Lung (tissue), 12 donors: Measurements from ENCODE around the gene PCDHA1. TPM values are rescaled to one million over a fixed set of nuclear protein-coding genes. Genes with fewer than 3 reads are reported as not detected.
A peak's percentile ranks its signal among the peaks of the same experiment; 100 is the strongest.

Experiments used
- ATAC-seq: fragments of 200-7000 bp; cut with Tn5 transposase; one replicate; pipeline ENCODE4 v1.9.1; 2020; ENCODE audit warnings: moderate number of reproducible peaks; ENCODE audit not compliant: insufficient read depth, low FRiP score
- DNase-seq, 3 donors: peaks; one replicate each; pipeline ENCODE4 v3.0.0-alpha.2; 2013 to 2017
- H3K27ac ChIP-seq, 2 donors: one replicate each; pipeline ENCODE4 v1.5.1; 2013; ENCODE audit warnings: mild to moderate bottlenecking in 2 of 2, moderate library complexity in 2 of 2, control low read depth in 1 of 2, inconsistent platforms in 1 of 2, low read depth in 1 of 2, low read length in 1 of 2
- H3K27me3 ChIP-seq, 3 donors: one replicate each; pipeline ENCODE4 v1.5.1; 2013; ENCODE audit warnings: low read length in 2 of 3; ENCODE audit not compliant: control insufficient read depth in 3 of 3, insufficient read depth in 3 of 3
- H3K36me3 ChIP-seq, 4 donors: one replicate each; pipeline ENCODE4 v1.5.1; 2013; ENCODE audit warnings: low read length in 4 of 4, mild to moderate bottlenecking in 1 of 4, moderate library complexity in 1 of 4; ENCODE audit not compliant: control insufficient read depth in 4 of 4, insufficient read depth in 4 of 4
- H3K4me1 ChIP-seq, 5 donors: one replicate each; pipeline ENCODE4 v1.5.1; 2013; ENCODE audit warnings: low read length in 5 of 5, mild to moderate bottlenecking in 2 of 5, moderate library complexity in 1 of 5; ENCODE audit not compliant: control insufficient read depth in 5 of 5, insufficient read depth in 5 of 5
- H3K4me3 ChIP-seq: one replicate; pipeline ENCODE4 v1.5.1; 2013; ENCODE audit warnings: mild to moderate bottlenecking, control low read depth, moderate library complexity
- H3K9ac ChIP-seq, 2 donors: one replicate each; pipeline ENCODE4 v1.5.1; 2013; ENCODE audit warnings: low read length in 2 of 2, control low read depth in 1 of 2; ENCODE audit not compliant: insufficient read depth in 1 of 2
- H3K9me3 ChIP-seq, 4 donors: one replicate each; pipeline ENCODE4 v1.5.1; 2013; ENCODE audit warnings: low read length in 3 of 4, mild to moderate bottlenecking in 1 of 4, moderate library complexity in 1 of 4; ENCODE audit not compliant: control insufficient read depth in 4 of 4, insufficient read depth in 3 of 4
- WGBS, 2 donors: extraction: QIAGEN DNeasy Blood & Tissue Kit; methylation state at CpG; one replicate each; pipeline ENCODE4 v1.1.7; 2013; 5-methylcytosine and 5-hydroxymethylcytosine counted together
- polyA plus RNA-seq, 2 donors: library from polyadenylated mRNA; stranded (reverse); fragments of 200-250 nt; gene quantifications; one replicate each; pipeline ENCODE4 v1.2.1, GENCODE V29; 2013
- total RNA-seq, 2 donors: library from RNA; depleted of rRNA in 1 of 2; stranded (reverse); fragments of >200 nt in 1 of 2; gene quantifications; one replicate each; pipeline ENCODE4 v1.2.1, GENCODE V29; 2014 to 2021
- TF ChIP-seq, protein P1 (sequence below): IDR thresholded peaks from 2 replicates; pipeline ENCODE4 v1.5.1; 2012; ENCODE audit warnings: mild to moderate bottlenecking; ENCODE audit errors: control extremely low read depth, extremely low read depth
- donor health status: control.
- donor health status: control.
- donor health status: Bipolar disorder and iron deficiency.
- donor health status: healthy.
- donor health status: DM: yes; HTN: yes; CAD: no.

Gene PCDHA1
- total and polyA plus RNA-seq, 4 donors = 0.02 to 0.30 TPM; not detected in 2

GRCh38 chr5:140965905-140966292 is 180.0 kb downstream of the PCDHA1 start:
- H3K27me3 ChIP-seq = peaks cover 0 to 45% (median 12%) of the 10 kb centered on the region in 3 donors
- TF ChIP-seq, protein P1, sequence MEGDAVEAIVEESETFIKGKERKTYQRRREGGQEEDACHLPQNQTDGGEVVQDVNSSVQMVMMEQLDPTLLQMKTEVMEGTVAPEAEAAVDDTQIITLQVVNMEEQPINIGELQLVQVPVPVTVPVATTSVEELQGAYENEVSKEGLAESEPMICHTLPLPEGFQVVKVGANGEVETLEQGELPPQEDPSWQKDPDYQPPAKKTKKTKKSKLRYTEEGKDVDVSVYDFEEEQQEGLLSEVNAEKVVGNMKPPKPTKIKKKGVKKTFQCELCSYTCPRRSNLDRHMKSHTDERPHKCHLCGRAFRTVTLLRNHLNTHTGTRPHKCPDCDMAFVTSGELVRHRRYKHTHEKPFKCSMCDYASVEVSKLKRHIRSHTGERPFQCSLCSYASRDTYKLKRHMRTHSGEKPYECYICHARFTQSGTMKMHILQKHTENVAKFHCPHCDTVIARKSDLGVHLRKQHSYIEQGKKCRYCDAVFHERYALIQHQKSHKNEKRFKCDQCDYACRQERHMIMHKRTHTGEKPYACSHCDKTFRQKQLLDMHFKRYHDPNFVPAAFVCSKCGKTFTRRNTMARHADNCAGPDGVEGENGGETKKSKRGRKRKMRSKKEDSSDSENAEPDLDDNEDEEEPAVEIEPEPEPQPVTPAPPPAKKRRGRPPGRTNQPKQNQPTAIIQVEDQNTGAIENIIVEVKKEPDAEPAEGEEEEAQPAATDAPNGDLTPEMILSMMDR = no peak
- peak overlapping the region in 1 of 2 donors; percentile 65 for H3K9ac ChIP-seq
- ATAC-seq (no peak), DNase-seq (peak in 1 of 3 donors; percentile 13)
- 3 to 5% methylated on average over 9 of the region's 9 CpGs for WGBS, 2 donors
- peak overlapping the region in 1 of 2 donors; percentile 79 for H3K27ac ChIP-seq
- H3K4me1 ChIP-seq = peaks cover 0 to 19% (median 12%) of the 10 kb centered on the region in 5 donors
- H3K9me3 ChIP-seq = peaks cover 0 to 7% (median 0%) of the 10 kb centered on the region in 4 donors
- H3K4me3 ChIP-seq = peak overlapping the region; percentile 62
- H3K36me3 ChIP-seq = no peaks in the 10 kb centered on the region

DNA sequence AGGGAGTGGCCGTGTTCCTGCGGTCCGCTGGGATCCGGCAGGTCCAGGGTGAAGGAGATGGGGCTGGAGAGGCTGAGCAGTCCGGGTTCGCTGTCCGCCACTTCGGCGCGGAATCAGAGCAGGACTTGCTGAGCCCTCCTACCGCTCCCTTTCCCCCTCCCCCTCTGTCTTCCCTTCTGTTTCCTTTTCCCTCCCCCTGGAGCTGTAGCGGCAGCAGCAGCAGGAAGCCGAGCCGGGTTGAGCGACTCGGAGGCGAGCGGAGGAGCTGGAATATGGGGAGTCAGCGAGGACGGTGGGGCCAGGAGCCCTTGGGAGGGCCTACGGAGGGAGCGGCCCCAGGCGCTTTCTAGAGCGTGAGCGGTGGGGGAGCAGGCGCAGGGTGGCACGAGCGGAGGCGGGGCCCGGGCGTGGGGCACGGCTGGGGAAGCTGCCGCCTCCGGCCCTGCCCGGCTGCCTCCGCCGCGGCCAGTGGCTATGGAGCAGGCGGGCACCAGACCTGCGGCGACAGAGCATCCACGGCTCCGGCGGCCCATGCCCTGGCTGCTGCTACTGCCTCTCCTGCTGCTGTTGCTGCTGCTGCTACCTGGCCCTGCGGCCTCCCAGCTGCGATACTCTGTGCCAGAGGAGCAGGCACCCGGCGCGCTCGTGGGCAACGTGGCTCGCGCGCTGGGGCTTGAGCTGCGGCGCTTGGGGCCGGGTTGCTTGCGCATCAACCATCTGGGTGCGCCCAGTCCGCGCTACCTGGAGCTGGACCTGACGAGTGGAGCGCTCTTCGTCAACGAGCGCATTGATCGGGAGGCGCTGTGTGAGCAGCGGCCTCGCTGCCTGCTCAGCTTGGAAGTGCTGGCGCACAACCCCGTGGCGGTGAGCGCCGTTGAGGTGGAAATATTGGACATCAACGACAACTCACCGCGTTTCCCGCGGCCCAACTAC is 180.6 kb downstream of the PCDHA1 start, which contains the start of gene PCDHAC2:
PCDHAC2 (plus strand) TSS at position 184 of the 933 bp plus-strand sequence; CDS start at position 475, 291 bp downstream.
- TF ChIP-seq, protein P1 = no peak
- peak within 1 kb of the TSS in 1 of 2 donors; percentile 79 for H3K27ac ChIP-seq
- H3K36me3 ChIP-seq = no peaks in the 10 kb centered on the region
- peak; percentile 75 to 85 (median 83) for DNase-seq
- H3K4me1 ChIP-seq = peaks cover 0 to 19% (median 12%) of the 10 kb centered on the region in 5 donors
- peak; percentile 86 for ATAC-seq
- H3K9me3 ChIP-seq = peaks cover 0 to 7% (median 0%) of the 10 kb centered on the region in 4 donors
- H3K27me3 ChIP-seq = peaks cover 0 to 45% (median 12%) of the 10 kb centered on the region in 3 donors
- 3 to 4% methylated on average over 65 to 80 of the region's 80 CpGs for WGBS, 2 donors
- H3K9ac ChIP-seq = peak within 1 kb of the TSS in 1 of 2 donors; percentile 65
- H3K4me3 ChIP-seq = peak within 1 kb of the TSS; percentile 62

- 28 to 32% methylated on average over 34 of the region's 34 CpGs for WGBS, 2 donors
- Histone ChIP-seq H3K27me3 (peaks cover 0 to 45% (median 12%) of the 10 kb centered on the region in 3 donors), H3K27ac (peak overlapping the region in 1 of 2 donors; percentile 79), H3K9ac (no peak overlapping the region), H3K4me3 (peak overlapping the region; percentile 62), H3K9me3 (peaks cover 0 to 7% (median 0%) of the 10 kb centered on the region in 4 donors), H3K36me3 (no peaks in the 10 kb centered on the region), H3K4me1 (peaks cover 0 to 19% (median 12%) of the 10 kb centered on the region in 5 donors)
- DNase-seq (no peak), ATAC-seq (peak; percentile 5)
- TF ChIP-seq, protein P1 = no peak
Measured at GRCh38 chr5:140967226-140967893, 181.4 kb downstream of the PCDHA1 start.
